Tibial artery (tissue), 4 donors: ENCODE results near the gene RNF11.

ENCODE experiments used
- DNase-seq, 2 donors: peaks; one replicate each; pipeline ENCODE4 v3.0.0-alpha.2; 2019
- H3K27ac ChIP-seq, 2 donors: fragments of 200-600 bp; sonication (generic) in 1 of 2; 1 replicate in 1 of 2; 2 replicates in 1 of 2; pipeline ENCODE4 v1.5.1; 2018 to 2019; ENCODE audit warnings: mild to moderate bottlenecking in 1 of 2
- H3K27me3 ChIP-seq, 2 donors: fragments of 200-600 bp; sonication (generic) in 1 of 2; one replicate each; pipeline versions ENCODE4 v1.5.1 to v1.6.0; 2016 to 2019
- H3K36me3 ChIP-seq, 3 donors: fragments of 200-600 bp; sonication (generic) in 2 of 3; one replicate each; pipeline ENCODE4 v1.5.1; 2016 to 2019; ENCODE audit warnings: mild to moderate bottlenecking in 2 of 3
- H3K4me1 ChIP-seq, 4 donors: fragments of 200-600 bp; sonication (generic) in 2 of 4; 1 replicate in 3 of 4; 2 replicates in 1 of 4; pipeline ENCODE4 v1.5.1; 2016 to 2019
- H3K4me3 ChIP-seq, 2 donors: fragments of 200-600 bp; sonication (generic) in 1 of 2; 1 replicate in 1 of 2; 2 replicates in 1 of 2; pipeline ENCODE4 v1.5.1; 2018 to 2019; ENCODE audit warnings: mild to moderate bottlenecking in 2 of 2
- H3K9me3 ChIP-seq, 3 donors: fragments of 200-600 bp; sonication (generic) in 1 of 3; one replicate each; pipeline ENCODE4 v1.5.1; 2016 to 2019
- intact Hi-C: fragments of 100-400 bp; cut with DNase I; formaldehyde crosslinking; loops from one replicate; pipeline ENCODE4 v1.15.0; 2023; ENCODE audit warnings: low total_unique reads
- TF ChIP-seq, protein P1 (sequence below), 2 experiments: fragments of 200-600 bp in 1 of 2; fragments of 450-650 bp in 1 of 2; IDR thresholded peaks; one replicate each; pipeline ENCODE4 v1.5.1; 2017 to 2019; ENCODE audit warnings: antibody characterized with exemption in 2 of 2, mild to moderate bottlenecking in 1 of 2, moderate library complexity in 1 of 2

RNF11 gene

DNA sequence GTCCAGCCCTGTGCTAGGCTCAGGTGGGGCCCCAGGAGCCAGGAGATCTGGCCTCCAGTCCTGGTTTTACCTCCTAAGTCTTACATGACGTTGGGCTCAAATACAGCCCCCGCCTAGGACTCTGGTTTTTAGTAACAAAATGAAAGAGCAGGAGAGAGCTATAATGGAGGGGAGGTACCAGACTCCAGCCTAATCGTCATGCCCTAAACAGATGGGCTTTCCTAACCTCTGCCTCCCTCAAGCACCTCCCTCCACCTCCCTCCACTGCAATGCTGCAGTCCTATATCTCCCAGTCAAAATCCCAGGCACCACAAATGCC is 65.7 kb downstream of the RNF11 start:
- Histone ChIP-seq H3K4me3 (no peak overlapping the region), H3K9me3 (no peaks in the 10 kb centered on the region), H3K27ac (no peak overlapping the region), H3K27me3 (no peaks in the 10 kb centered on the region), H3K4me1 (peaks cover 0 to 15% (median 9%) of the 10 kb centered on the region in 4 donors), H3K36me3 (no peaks in the 10 kb centered on the region)
- TF ChIP-seq, protein P1, sequence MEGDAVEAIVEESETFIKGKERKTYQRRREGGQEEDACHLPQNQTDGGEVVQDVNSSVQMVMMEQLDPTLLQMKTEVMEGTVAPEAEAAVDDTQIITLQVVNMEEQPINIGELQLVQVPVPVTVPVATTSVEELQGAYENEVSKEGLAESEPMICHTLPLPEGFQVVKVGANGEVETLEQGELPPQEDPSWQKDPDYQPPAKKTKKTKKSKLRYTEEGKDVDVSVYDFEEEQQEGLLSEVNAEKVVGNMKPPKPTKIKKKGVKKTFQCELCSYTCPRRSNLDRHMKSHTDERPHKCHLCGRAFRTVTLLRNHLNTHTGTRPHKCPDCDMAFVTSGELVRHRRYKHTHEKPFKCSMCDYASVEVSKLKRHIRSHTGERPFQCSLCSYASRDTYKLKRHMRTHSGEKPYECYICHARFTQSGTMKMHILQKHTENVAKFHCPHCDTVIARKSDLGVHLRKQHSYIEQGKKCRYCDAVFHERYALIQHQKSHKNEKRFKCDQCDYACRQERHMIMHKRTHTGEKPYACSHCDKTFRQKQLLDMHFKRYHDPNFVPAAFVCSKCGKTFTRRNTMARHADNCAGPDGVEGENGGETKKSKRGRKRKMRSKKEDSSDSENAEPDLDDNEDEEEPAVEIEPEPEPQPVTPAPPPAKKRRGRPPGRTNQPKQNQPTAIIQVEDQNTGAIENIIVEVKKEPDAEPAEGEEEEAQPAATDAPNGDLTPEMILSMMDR (IDR thresholded peaks at IDR 0.05): no peak
- intact Hi-C loops: no loop called here
- DNase-seq: no peak

DNA sequence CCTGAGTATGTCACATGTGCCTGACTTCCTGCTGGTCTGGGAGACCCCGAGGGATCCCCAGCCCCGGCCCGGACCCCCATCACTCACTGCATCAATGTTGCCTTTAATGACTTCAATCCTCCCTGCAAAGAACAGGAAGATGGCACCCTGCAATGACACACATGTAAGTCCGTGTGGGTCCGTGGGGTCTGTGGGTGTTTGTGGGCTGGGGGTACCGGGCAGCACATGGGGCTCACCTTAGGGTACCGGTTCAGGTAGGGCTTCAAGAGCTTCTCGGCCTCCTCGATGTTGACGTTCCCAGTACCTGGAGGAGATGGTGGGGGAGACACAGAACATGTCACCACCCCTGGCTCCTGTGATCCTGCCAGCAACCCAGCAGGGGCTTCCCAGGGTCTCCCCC is 66.2 kb downstream of the RNF11 start:
- intact Hi-C loops: no loop called here
- no peak overlapping the region for H3K4me3 ChIP-seq
- H3K27ac ChIP-seq: no peak overlapping the region
- no peaks in the 10 kb centered on the region for H3K27me3 ChIP-seq
- H3K36me3 ChIP-seq: no peaks in the 10 kb centered on the region
- TF ChIP-seq, protein P1 (IDR thresholded peaks at IDR 0.05): no peak
- H3K4me1 ChIP-seq: peaks cover 0 to 11% (median 6%) of the 10 kb centered on the region in 4 donors
- H3K9me3 ChIP-seq: no peaks in the 10 kb centered on the region
- no peak for DNase-seq

DNA sequence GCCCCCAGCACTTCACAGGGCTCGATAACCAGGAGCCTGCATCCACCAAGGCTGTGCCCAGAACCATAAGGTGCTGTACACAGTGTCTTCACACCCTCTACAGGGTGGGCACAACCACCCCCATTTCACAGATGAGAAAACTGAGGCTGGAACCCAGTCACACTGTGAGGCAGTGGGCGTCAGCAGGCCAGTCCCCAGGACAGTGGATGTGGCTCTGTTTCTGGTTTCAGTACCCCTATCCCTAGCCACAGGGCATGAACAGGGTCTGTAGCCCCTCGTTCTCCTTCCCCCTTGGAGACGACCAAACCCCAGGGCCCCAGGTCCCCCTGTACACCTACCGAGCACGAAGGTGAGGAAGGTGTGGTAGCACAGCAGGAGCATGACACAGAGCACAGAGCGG is 66.7 kb downstream of the RNF11 start:
- H3K4me1 ChIP-seq: peaks cover 0 to 6% (median 3%) of the 10 kb centered on the region in 4 donors
- TF ChIP-seq, protein P1 (IDR thresholded peaks at IDR 0.05): no peak
- no peak overlapping the region for H3K27ac ChIP-seq
- intact Hi-C loops: no loop called here
- H3K9me3 ChIP-seq: no peaks in the 10 kb centered on the region
- no peak overlapping the region for H3K4me3 ChIP-seq
- no peaks in the 10 kb centered on the region for H3K36me3 ChIP-seq
- DNase-seq: no peak
- H3K27me3 ChIP-seq: no peaks in the 10 kb centered on the region

DNA sequence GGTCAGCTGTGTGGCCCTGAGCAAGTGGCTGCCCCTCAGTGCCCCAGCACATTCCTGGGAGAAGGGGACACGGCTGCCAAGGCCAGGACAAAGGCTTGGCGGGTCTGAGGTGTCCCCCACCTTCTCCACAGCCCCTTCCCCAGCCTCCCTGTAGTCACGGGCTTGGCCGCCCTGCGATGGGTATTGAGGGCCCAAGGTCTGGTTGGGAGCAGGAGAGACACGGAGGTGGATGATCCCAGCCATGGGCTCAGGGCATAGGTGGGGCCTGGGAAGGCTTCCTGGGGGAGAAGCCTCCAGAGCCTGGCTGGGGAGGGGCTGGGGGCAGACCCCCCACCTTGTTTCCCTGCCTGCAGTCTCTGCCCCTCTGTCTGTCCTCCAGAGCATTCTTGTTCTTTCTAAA is 67.2 kb downstream of the RNF11 start:
- TF ChIP-seq, protein P1 (IDR thresholded peaks at IDR 0.05): no peak
- Histone ChIP-seq H3K9me3 (no peaks in the 10 kb centered on the region), H3K27ac (no peak overlapping the region), H3K4me3 (no peak overlapping the region), H3K36me3 (no peaks in the 10 kb centered on the region), H3K27me3 (no peaks in the 10 kb centered on the region), H3K4me1 (peaks cover 0 to 6% (median under 1%) of the 10 kb centered on the region in 4 donors)
- intact Hi-C loops: no loop called here
- DNase-seq: no peak

DNA sequence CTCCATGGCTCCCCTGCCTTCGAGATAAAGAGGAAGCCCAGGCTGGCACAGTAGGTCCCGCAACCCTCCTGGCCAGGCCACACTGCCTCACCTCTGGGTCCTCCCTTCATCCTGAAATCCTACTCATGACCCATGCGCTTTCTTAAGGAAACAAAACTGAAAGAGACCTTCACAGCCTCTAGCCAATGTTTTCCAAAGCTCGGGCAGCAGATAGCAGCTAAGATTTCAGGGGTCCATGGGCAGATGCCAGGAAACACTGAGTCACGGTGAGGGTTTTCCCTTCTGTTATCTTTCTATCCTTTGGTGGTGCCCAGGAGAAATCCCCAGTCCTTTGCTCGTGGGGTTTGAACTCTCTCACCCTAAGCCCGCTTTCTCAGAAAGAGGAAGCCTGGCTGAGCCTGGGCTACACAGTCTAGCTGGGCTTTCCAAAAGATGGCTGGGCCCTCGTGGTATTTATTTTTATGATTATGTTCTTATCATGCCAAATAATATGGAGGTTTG is 67.7 kb downstream of the RNF11 start:
- no peak for DNase-seq
- peaks cover 0 to 6% (median 0%) of the 10 kb centered on the region in 4 donors for H3K4me1 ChIP-seq
- H3K4me3 ChIP-seq: no peak overlapping the region
- H3K36me3 ChIP-seq: no peaks in the 10 kb centered on the region
- intact Hi-C loops: no loop called here
- no peak overlapping the region for H3K27ac ChIP-seq
- TF ChIP-seq, protein P1 (IDR thresholded peaks at IDR 0.05): no peak
- H3K27me3 ChIP-seq: no peaks in the 10 kb centered on the region
- H3K9me3 ChIP-seq: no peaks in the 10 kb centered on the region

DNA sequence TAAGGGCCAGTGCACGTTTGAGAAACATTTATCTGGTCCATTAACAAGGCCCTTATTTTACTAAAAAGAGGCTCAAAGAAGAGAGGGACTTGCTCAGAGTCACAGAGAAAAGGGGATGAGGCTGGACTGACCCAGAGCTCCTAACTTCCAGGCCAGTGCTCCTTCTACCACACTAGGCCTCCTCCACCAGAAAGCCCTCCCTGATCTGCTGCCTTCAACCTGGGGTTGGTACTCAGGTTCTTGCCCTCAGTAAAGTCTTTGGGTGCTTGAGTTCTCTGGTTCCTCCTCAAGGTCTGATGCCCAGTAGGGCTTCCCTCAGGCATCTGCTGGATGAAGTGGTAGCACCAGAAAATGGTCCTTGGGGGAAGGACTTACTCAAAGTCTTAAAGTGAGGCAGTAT is 68.3 kb downstream of the RNF11 start:
- TF ChIP-seq, protein P1 (IDR thresholded peaks at IDR 0.05): no peak
- no peak overlapping the region for H3K27ac ChIP-seq
- intact Hi-C loops: no loop called here
- H3K4me1 ChIP-seq: peaks cover 0 to 6% (median 0%) of the 10 kb centered on the region in 4 donors
- DNase-seq: no peak
- no peaks in the 10 kb centered on the region for H3K36me3 ChIP-seq
- no peaks in the 10 kb centered on the region for H3K27me3 ChIP-seq
- no peaks in the 10 kb centered on the region for H3K9me3 ChIP-seq
- no peak overlapping the region for H3K4me3 ChIP-seq
